SK-N-MC (cell line): Measurements from ENCODE around the gene RUFY2.
"Not testable (repeated sequence)": the region's sequence is repeated elsewhere in the genome, so short reads cannot be mapped to it uniquely, and the experiment has no call there.

ENCODE experiments used
- DNase-seq: peaks from one replicate; pipeline ENCODE4 v3.0.0-alpha.2; 2011; ENCODE audit warnings: low read depth, low spot score
- H3K27ac ChIP-seq: fragments of 200-600 bp; sonication (generic); 2 replicates; pipeline ENCODE4 v1.5.1; 2016; ENCODE audit warnings: mixed run types
- H3K36me3 ChIP-seq: fragments of 200-600 bp; sonication (generic); 2 replicates; pipeline ENCODE4 v1.6.1; 2017; ENCODE audit warnings: antibody characterized with exemption, low read length, mixed read lengths; ENCODE audit not compliant: insufficient read depth
- H3K4me3 ChIP-seq: fragments of 200-600 bp; sonication (generic); 2 replicates; pipeline ENCODE4 v1.5.1; 2016
- H3K9ac ChIP-seq: fragments of 200-600 bp; sonication (generic); 2 replicates; pipeline ENCODE4 v1.8.0; 2017; ENCODE audit warnings: mixed run types, mixed read lengths; ENCODE audit not compliant: insufficient read length
- H3K9me3 ChIP-seq: fragments of 200-600 bp; sonication (generic); 2 replicates; pipeline ENCODE4 v1.6.1; 2017; ENCODE audit warnings: low read depth, mild to moderate bottlenecking, antibody characterized with exemption, low read length, moderate library complexity, mixed read lengths
- EZH2 ChIP-seq: fragments of 200-600 bp; sonication (generic); IDR thresholded peaks from one replicate; pipeline ENCODE4 v1.6.1; 2017; ENCODE audit warnings: antibody characterized with exemption
- FOXP2 ChIP-seq: optimal IDR thresholded peaks from 2 replicates; pipeline ENCODE3; 2011; ENCODE audit warnings: mild to moderate bottlenecking, moderate library complexity; ENCODE audit not compliant: insufficient read depth; ENCODE audit errors: extremely low read length, control extremely low read depth
- POLR2AphosphoS5 ChIP-seq: IDR thresholded peaks from 2 replicates; pipeline ENCODE4 v1.6.1; 2012; ENCODE audit warnings: mild to moderate bottlenecking, low read depth, low read length, borderline replicate concordance

The RUFY2 gene

GRCh38 chr10:68327889-68328786 is 78.9 kb downstream of the RUFY2 start:
- DNase-seq: no peak
- H3K4me3 ChIP-seq: peak overlapping the region; percentile 73

GRCh38 chr10:68324396-68324795 is 82.7 kb downstream of the RUFY2 start:
- H3K36me3 ChIP-seq, H3K4me3 ChIP-seq, DNase-seq, H3K27ac ChIP-seq, H3K9me3 ChIP-seq, H3K9ac ChIP-seq: not testable (repeated sequence)

More at GRCh38 chr10:68327889-68328786, 78.9 kb downstream of the RUFY2 start:
- Histone ChIP-seq H3K9me3 (no peaks in the 10 kb centered on the region), H3K27ac (peak overlapping the region; percentile 97), H3K9ac (peak overlapping the region; percentile 57), H3K36me3 (no peaks in the 10 kb centered on the region)
- TF ChIP-seq FOXP2: no peak

GRCh38 chr10:68318331-68319059 is 88.6 kb downstream of the RUFY2 start:
- no peak for DNase-seq
- no peak overlapping the region for H3K4me3 ChIP-seq
- no peak overlapping the region for H3K9ac ChIP-seq
- no peak for TF ChIP-seq POLR2AphosphoS5
- TF ChIP-seq EZH2: no peak
- no peak for TF ChIP-seq FOXP2
- H3K27ac ChIP-seq: no peak overlapping the region
- no peaks in the 10 kb centered on the region for H3K9me3 ChIP-seq
- H3K36me3 ChIP-seq: no peaks in the 10 kb centered on the region

- TF ChIP-seq POLR2AphosphoS5 (no peak), FOXP2 (no peak), EZH2 (no peak)
- H3K36me3 ChIP-seq: no peaks in the 10 kb centered on the region
- H3K27ac ChIP-seq: no peak overlapping the region
- DNase-seq: no peak
- no peak overlapping the region for H3K9ac ChIP-seq
- no peak overlapping the region for H3K4me3 ChIP-seq
- H3K9me3 ChIP-seq: no peaks in the 10 kb centered on the region
Measured at GRCh38 chr10:68315582-68315981, 91.5 kb downstream of the RUFY2 start.

- not testable (repeated sequence) for H3K4me3 ChIP-seq, DNase-seq, H3K9ac ChIP-seq, H3K9me3 ChIP-seq, H3K27ac ChIP-seq, H3K36me3 ChIP-seq
Measured at GRCh38 chr10:68314930-68315329, 92.1 kb downstream of the RUFY2 start.

GRCh38 chr10:68310531-68310930 is 96.5 kb downstream of the RUFY2 start:
- no peaks in the 10 kb centered on the region for H3K9me3 ChIP-seq
- no peak for TF ChIP-seq POLR2AphosphoS5
- no peak for TF ChIP-seq FOXP2
- TF ChIP-seq EZH2: no peak
- no peak overlapping the region for H3K9ac ChIP-seq
- no peaks in the 10 kb centered on the region for H3K36me3 ChIP-seq
- no peak for DNase-seq
- H3K27ac ChIP-seq: no peak overlapping the region
- no peak overlapping the region for H3K4me3 ChIP-seq

GRCh38 chr10:68305854-68306253 is 101.2 kb downstream of the RUFY2 start:
- no peak for DNase-seq
- no peak overlapping the region for H3K4me3 ChIP-seq
- no peak overlapping the region for H3K27ac ChIP-seq
- H3K9me3 ChIP-seq: no peaks in the 10 kb centered on the region
- no peaks in the 10 kb centered on the region for H3K36me3 ChIP-seq
- no peak for TF ChIP-seq EZH2
- no peak for TF ChIP-seq POLR2AphosphoS5
- no peak for TF ChIP-seq FOXP2
- H3K9ac ChIP-seq: no peak overlapping the region

GRCh38 chr10:68303849-68304412 is 103.1 kb downstream of the RUFY2 start:
- Histone ChIP-seq H3K9ac (no peak overlapping the region), H3K9me3 (no peaks in the 10 kb centered on the region), H3K36me3 (no peaks in the 10 kb centered on the region), H3K27ac (no peak overlapping the region), H3K4me3 (no peak overlapping the region)
- no peak for DNase-seq
- no peak for TF ChIP-seq POLR2AphosphoS5
